ENCODE measurements around the gene GFRA4.
A peak's percentile ranks its signal among the peaks of the same experiment; 100 is the strongest.

GFRA4 gene

DNA sequence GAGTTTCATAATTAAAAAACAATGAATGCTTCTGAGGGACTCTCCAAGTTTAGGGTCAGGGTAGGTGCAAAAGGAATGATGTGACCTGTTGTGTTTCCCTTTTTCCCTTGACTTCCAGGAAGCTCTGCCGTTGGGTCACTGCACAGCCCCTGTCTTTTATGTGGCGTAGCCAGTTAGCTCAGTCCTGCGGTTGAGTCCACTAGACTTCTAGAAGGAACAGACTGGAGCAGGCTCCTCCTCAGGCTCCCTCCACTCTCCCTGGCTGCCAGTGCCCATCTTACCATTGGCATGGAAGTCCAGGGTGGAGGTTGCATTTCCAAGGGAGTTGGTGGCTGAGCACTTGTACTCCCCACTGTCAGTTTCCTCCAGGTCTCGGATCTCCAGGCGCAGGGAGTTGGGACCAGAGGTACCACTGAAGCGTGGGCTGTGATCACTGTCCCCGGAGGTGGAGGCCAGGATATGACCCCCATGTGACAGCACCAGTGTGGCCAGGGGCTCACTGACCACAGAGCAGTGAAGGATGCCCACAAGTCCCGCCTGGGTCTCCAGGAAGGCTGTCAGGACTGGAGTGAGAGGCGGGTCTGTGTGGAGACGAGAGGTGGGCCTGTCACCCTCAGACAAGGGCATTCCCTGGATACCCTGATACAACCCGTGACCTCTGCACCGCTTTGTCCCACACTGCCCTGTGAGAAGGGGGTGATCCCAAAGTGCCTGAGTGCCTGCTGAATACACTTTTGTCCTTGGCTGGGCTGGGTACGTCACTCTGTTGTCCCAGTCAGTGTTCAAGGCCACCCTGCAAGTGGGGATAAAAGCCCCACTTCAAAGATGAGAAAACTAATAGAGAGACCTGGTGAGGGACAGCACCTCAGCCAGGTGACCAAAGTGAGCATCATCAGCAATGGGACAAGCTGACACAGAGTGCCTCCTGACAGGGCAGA is 38.1 kb upstream of the GFRA4 start:
- Mint-ChIP-seq H3K4me1 (no peaks in the 10 kb centered on the region), H3K27me3 (peaks cover 4 to 27% of the 10 kb centered on the region in 2 donors), H3K36me3 (no peaks in the 10 kb centered on the region), H3K9me3 (no peaks in the 10 kb centered on the region), H3K4me3 (no peak overlapping the region), H3K27ac (no peak overlapping the region)
- DNase-seq (no peak), ATAC-seq (replicated peaks) (no peak)

DNA sequence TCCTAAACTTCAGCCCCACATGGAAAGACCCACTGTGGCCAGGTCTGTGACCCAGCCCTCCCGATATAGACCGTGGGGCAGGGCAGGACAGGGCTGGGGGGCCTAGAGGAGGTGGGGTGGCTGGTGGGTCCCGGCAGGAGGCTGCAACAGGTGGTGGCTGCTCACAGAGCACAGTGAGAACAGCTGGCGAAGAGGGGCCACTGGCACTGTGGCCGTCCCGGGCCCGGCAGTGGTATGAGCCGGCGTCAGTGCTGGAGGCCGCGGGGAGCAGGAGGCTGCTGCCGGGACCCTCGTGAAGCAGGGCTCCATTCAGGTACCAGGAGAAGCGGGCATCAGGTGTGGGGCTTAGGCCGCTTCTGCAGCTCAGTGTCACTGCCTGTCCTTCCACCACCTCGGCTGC is 35.8 kb upstream of the GFRA4 start:
- Mint-ChIP-seq H3K27me3 (peaks cover 1 to 10% of the 10 kb centered on the region in 2 donors), H3K4me1 (no peaks in the 10 kb centered on the region), H3K36me3 (no peaks in the 10 kb centered on the region), H3K4me3 (no peak overlapping the region), H3K9me3 (no peaks in the 10 kb centered on the region), H3K27ac (no peak overlapping the region)
- no peak for DNase-seq
- ATAC-seq (replicated peaks) = no peak

DNA sequence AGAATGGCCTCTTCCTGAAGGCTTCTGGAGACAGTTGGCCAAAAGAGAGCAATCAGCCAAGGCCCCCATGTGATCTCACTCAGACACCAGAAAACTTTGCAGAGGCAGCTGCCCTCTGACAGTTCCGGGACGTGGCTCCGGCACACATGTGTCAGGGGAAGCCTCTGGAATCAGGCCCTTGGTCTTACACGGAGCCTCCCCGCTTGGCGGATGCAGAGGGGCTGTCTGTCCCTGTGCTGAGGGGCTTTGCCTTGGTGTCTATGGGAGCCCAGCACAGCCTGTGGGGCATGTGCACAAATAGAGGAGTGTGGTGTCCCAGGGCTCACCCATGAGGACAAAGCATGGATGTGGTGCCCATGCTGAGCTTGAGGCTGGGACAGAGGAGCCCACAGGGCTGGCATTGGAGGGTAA is 35.4 kb upstream of the GFRA4 start:
- H3K9me3 Mint-ChIP-seq = no peaks in the 10 kb centered on the region
- H3K4me3 Mint-ChIP-seq = no peak overlapping the region
- no peaks in the 10 kb centered on the region for H3K36me3 Mint-ChIP-seq
- no peak overlapping the region for H3K27ac Mint-ChIP-seq
- peaks cover 0 to 10% of the 10 kb centered on the region in 2 donors for H3K27me3 Mint-ChIP-seq
- ATAC-seq (replicated peaks) = peak in 1 of 2 donors; percentile 13
- H3K4me1 Mint-ChIP-seq = no peaks in the 10 kb centered on the region
- no peak for DNase-seq

DNA sequence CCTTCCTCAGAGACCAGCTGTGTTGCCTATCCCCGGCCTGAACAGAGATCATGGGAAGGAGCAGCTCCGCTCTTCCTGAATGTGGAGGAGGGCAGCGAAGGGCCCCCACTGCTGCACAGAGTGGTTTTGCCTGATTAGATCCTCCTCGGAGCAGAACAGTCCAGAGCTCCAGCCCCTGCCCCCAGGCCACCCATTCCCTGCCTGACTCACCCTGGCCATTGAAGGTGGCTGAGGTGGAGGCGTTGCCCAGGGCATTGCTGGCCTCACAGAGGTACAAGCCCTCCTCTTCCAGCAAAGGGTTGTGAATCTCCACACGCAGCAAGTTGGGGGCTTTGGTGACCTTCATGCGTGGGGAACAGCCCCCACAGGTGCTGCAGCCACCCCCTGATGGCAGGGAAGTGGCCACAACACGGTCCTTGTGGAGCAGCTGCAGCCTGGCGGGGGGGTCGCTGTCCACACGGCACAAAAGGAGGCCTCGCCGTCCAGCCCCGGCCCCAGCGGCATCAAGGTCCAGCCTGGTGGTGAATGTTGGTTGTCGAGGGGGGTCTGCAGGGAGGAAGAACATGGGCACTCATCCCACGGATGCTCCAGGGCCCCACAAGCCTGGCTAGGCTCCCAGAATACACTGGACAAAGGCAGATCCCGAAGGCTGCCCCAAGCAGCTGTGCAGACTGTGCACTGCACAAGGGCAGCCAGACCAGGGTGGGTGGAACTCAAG is 34.5 kb upstream of the GFRA4 start:
- Mint-ChIP-seq H3K4me3 (no peak overlapping the region), H3K27ac (no peak overlapping the region), H3K4me1 (no peaks in the 10 kb centered on the region), H3K27me3 (peaks cover 0 to 6% of the 10 kb centered on the region in 2 donors), H3K9me3 (no peaks in the 10 kb centered on the region), H3K36me3 (no peaks in the 10 kb centered on the region)
- DNase-seq = no peak
- ATAC-seq (replicated peaks) = no peak

DNA sequence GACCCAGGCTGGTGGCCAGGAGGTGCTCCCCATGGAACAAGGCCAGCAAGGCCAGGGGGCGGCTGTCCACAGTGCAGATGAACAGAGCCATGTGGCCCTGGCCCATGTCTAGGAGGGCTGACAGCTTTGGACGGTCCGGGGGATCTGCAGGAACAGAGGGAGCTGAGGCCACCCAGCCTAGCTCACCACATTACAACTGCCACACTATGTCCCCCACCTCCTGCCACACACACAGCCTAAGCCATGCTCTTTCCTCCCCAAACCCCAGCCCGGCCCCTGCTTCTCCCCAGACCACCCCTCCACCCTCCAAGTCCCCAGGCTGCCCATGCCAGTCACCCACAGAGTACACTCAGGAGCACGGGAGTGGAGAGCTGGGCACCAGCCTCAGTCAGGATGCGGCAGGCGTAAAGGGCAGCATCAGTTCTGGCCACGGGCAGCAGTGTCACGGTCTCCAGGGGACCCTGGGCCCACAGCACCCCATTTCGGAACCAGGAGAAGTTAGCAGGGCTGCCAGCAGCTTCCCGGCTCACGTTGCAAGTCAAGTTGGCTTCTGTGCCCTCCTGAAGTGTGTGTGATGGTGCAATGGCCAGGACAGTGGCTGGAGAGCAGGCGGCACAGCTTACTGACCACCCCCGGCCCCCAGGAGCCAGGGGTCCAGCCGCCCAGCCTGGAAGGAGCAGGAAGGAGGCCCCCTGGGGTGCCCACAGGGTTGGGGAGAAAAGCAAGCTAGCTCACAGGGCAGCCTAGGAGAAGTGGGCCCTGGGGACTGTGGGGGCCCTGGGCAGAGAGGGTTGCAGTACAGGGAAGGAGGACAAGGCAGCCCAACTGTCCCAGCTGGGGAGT is 33.8 kb upstream of the GFRA4 start:
- H3K36me3 Mint-ChIP-seq = no peaks in the 10 kb centered on the region
- H3K27ac Mint-ChIP-seq = no peak overlapping the region
- H3K9me3 Mint-ChIP-seq = no peaks in the 10 kb centered on the region
- peaks cover 0 to 5% of the 10 kb centered on the region in 2 donors for H3K27me3 Mint-ChIP-seq
- no peak overlapping the region for H3K4me3 Mint-ChIP-seq
- ATAC-seq (replicated peaks) = no peak
- H3K4me1 Mint-ChIP-seq = no peaks in the 10 kb centered on the region
- DNase-seq = no peak

DNA sequence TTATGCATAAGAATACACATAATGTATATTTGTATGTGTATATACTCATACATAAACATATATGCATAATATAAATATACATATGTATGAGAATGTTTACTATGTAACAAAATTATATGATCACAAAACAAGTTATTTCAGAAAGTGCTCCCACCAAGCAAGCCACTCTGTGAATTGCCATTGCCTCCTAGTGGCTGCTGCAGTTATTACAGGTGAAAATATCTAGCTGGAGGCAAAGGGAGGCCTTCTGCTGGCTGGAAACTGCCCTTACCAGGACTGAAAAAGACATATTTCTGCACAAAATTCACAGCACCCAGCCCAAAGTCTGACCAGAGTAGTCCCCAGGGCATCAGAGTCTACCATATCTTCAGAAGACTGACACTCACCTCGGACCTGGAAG is 33.0 kb upstream of the GFRA4 start:
- Mint-ChIP-seq H3K27me3 (peaks cover 0 to 5% of the 10 kb centered on the region in 2 donors), H3K4me3 (no peak overlapping the region), H3K36me3 (no peaks in the 10 kb centered on the region), H3K27ac (no peak overlapping the region), H3K9me3 (no peaks in the 10 kb centered on the region), H3K4me1 (no peaks in the 10 kb centered on the region)
- ATAC-seq (replicated peaks) = no peak
- no peak for DNase-seq

DNA sequence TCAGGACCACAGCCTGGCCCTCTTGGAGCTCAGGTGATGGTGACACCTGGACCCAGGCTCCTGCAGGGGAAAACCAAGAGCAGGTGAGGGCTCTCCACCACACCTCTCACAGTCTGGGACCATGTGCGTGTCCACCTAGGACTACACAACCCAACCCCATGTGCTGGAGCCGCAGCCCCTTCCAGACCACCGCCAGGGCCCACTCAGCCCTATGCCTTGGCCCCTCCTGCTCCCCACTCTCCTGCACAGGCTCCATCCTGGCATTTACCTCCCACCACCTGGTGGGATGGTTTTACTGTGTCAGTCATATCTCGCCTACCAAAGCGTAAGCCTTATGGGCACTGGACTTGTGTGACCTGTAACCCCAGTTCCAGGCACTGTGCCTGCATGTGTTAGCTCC is 31.7 kb upstream of the GFRA4 start:
- no peaks in the 10 kb centered on the region for H3K9me3 Mint-ChIP-seq
- H3K36me3 Mint-ChIP-seq = no peaks in the 10 kb centered on the region
- DNase-seq (no peak), ATAC-seq (replicated peaks) (no peak)
- no peak overlapping the region for H3K4me3 Mint-ChIP-seq
- H3K27ac Mint-ChIP-seq = no peak overlapping the region
- H3K27me3 Mint-ChIP-seq = peaks cover 0 to 5% of the 10 kb centered on the region in 2 donors
- H3K4me1 Mint-ChIP-seq = no peaks in the 10 kb centered on the region

DNA sequence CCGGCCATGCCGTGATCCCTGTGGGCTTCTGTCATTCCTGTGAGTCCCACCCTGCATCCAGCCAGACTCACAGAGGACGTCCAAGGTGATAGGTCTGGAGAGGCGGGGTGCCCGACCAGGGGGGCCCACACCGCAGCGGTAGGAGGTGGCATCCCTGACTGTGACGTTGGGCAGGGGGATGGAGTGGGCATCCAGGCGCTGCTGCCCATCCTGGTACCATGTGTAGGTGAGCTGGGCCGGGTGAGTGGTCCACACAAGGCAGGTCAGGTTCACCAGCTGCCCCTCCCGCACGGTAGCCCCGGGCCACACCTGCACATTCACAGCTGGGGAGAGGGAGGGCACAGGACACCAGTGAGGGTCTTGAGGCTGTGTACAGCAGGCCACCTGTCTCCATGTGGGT is 30.2 kb upstream of the GFRA4 start:
- ATAC-seq (replicated peaks) = no peak
- H3K9me3 Mint-ChIP-seq = no peaks in the 10 kb centered on the region
- H3K4me1 Mint-ChIP-seq = no peaks in the 10 kb centered on the region
- H3K27ac Mint-ChIP-seq = no peak overlapping the region
- DNase-seq = no peak
- no peaks in the 10 kb centered on the region for H3K36me3 Mint-ChIP-seq
- H3K27me3 Mint-ChIP-seq = no peaks in the 10 kb centered on the region
- no peak overlapping the region for H3K4me3 Mint-ChIP-seq

DNA sequence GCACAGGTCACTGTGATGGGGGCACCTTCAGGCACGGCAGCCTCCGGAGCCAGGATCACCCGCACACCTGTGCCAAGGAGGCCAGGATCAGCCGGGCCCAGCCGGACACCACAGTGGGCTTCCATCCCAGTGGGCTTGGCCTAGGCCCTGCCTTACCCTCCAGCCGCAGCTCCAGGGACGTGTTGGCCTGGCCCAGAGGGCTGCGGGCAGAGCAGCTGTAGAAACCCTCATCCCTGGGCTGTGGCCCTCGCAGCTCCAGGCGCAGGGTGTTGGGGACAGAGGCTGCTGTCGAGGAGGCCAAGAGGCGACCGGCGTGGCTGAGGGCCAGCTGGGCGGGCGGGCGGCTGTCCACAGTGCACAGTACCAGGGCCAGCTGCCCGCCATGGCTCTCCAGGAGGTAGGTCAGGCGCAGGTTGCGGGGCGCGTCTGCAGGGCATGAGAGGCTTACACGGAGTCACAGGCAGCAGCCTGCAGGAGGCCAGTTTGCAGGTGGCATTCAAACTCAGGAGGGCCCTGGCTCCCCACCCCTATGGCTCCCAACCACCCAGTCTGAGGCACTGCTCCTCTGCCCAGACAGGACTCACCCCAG is 29.6 kb upstream of the GFRA4 start:
- H3K4me1 Mint-ChIP-seq = no peaks in the 10 kb centered on the region
- peaks cover 0 to under 1% of the 10 kb centered on the region in 2 donors for H3K9me3 Mint-ChIP-seq
- ATAC-seq (replicated peaks) (no peak), DNase-seq (no peak)
- H3K36me3 Mint-ChIP-seq = no peaks in the 10 kb centered on the region
- H3K27me3 Mint-ChIP-seq = no peaks in the 10 kb centered on the region
- no peak overlapping the region for H3K4me3 Mint-ChIP-seq
- no peak overlapping the region for H3K27ac Mint-ChIP-seq

DNA sequence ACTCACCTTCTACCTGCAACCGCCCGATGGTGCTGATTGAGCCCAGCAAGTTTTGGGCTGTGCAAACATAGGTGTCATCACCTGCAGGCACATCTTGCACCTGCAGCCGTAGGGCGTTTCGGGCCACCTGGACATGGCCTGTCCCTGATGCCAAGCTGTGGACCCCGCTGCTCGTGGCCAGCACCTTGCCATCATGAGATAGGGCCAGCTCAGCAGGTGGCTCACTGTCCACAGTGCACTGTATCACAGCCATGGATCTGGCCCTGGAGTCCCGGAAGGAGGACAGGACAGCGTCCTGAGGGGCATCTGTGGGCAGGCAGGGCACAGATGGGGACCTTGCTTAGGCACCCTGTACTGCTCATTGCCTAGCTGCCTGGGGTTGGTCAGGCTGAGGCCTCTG is 28.7 kb upstream of the GFRA4 start:
- Mint-ChIP-seq H3K9me3 (peaks cover 0 to 1% of the 10 kb centered on the region in 2 donors), H3K27ac (no peak overlapping the region), H3K27me3 (peaks cover 4% of the 10 kb centered on the region in 2 donors), H3K4me1 (no peaks in the 10 kb centered on the region), H3K36me3 (no peaks in the 10 kb centered on the region), H3K4me3 (no peak overlapping the region)
- no peak for ATAC-seq (replicated peaks)
- DNase-seq = no peak

DNA sequence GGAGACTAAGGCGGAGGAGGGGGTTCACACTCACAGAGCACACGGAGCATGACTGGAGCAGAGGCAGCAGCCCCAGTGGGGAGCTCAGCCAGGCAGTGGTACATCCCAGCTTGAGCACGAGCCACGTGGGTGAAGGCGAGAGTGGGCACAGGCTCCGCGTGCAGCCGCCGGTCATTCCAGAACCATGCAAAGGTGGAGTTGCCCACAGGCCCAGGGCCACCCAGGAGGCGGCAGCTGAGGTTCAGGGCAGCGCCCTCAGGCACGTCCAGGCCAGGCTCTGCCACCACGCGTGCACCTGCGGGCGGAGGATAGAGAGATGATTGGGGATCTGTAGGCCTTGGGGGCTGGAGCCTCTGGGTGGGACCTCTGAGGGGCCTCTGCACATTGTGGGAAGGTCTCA is 28.1 kb upstream of the GFRA4 start:
- Mint-ChIP-seq H3K27me3 (peaks cover 7 to 10% of the 10 kb centered on the region in 2 donors), H3K9me3 (peaks cover 0 to 1% of the 10 kb centered on the region in 2 donors), H3K27ac (no peak overlapping the region), H3K4me1 (no peaks in the 10 kb centered on the region), H3K36me3 (no peaks in the 10 kb centered on the region), H3K4me3 (no peak overlapping the region)
- ATAC-seq (replicated peaks) (no peak), DNase-seq (no peak)

DNA sequence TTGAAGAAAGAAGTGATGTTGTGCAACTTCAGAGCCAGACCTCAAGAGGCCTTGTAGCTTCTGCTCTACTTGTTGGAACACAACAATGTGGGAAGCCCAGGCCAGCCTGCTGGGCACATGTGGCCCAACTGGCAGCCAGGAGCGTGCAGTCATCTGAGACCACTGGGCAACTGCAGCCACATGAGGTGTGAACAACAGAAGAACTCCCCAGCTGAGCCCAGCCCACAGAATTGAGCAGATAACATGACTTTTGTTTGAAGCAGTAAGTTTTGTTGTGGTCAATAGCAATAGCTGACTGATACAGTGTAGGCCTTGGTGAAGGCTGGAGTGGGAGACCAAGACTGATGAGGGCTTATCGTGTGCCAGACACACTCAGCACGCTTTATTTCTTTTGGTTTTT is 27.2 kb upstream of the GFRA4 start:
- Mint-ChIP-seq H3K4me1 (no peaks in the 10 kb centered on the region), H3K4me3 (no peak overlapping the region), H3K27ac (no peak overlapping the region), H3K36me3 (no peaks in the 10 kb centered on the region), H3K27me3 (peaks cover 15 to 16% of the 10 kb centered on the region in 2 donors), H3K9me3 (peaks cover 0 to 1% of the 10 kb centered on the region in 2 donors)
- ATAC-seq (replicated peaks) (no peak), DNase-seq (no peak)

DNA sequence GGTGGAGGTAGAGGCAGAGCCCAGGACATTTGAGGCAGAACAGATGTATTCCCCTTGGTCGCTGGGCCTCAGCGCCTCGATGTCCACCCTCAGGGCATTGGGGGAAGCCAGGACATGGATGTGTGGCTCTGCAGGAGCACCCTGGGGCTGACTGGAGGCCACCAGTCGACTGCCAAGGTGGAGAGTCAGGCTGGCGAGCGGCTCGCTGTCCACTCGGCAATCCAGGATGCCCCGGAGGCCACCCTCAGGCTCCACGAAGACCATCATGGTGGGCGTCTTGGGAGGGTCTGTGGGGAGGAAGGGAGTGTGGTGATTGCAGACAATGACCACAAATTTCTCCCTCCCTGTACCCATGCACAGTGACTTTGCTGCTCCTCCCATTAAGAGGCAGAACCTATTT is 26.8 kb upstream of the GFRA4 start:
- no peaks in the 10 kb centered on the region for H3K4me1 Mint-ChIP-seq
- ATAC-seq (replicated peaks) (no peak), DNase-seq (no peak)
- peaks cover 0 to 1% of the 10 kb centered on the region in 2 donors for H3K9me3 Mint-ChIP-seq
- no peak overlapping the region for H3K27ac Mint-ChIP-seq
- no peak overlapping the region for H3K4me3 Mint-ChIP-seq
- H3K27me3 Mint-ChIP-seq = peaks cover 17 to 20% of the 10 kb centered on the region in 2 donors
- no peaks in the 10 kb centered on the region for H3K36me3 Mint-ChIP-seq

DNA sequence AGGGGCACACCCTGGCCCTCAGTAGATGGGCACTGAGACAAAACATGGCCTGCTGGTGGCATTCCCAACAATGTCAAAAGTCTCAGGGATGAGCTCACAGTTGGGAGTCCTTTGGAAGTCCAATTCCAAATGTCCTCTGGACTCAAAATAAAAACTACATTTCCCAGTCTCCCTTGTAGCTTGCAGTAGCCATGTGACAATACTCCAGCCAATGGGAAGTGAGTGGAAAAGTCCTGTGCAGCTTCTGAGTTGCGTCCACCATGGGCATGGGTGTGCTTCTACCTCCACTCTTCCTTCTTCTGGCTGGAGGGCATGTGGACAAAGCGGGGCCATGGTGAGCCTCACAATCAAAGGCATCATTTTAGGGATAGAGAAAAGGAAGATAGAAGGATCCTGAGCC is 24.5 kb upstream of the GFRA4 start:
- Mint-ChIP-seq H3K27ac (no peak overlapping the region), H3K36me3 (no peaks in the 10 kb centered on the region), H3K4me3 (no peak overlapping the region), H3K27me3 (peaks cover 29 to 39% of the 10 kb centered on the region in 2 donors), H3K9me3 (peaks cover 0 to 1% of the 10 kb centered on the region in 2 donors), H3K4me1 (no peaks in the 10 kb centered on the region)
- DNase-seq = no peak
- peak in 1 of 2 donors; percentile 65 for ATAC-seq (replicated peaks)
